SH-SY5Y (cell line): ENCODE results near the gene CEL.

Experiments used
- GATA2 ChIP-seq: IDR thresholded peaks from 2 replicates; pipeline ENCODE4 v1.6.1; 2011; ENCODE audit warnings: mild to moderate bottlenecking, low read depth, low read length
- GATA3 ChIP-seq: IDR thresholded peaks from 2 replicates; pipeline ENCODE4 v1.6.1; 2011; ENCODE audit warnings: low read depth, mild to moderate bottlenecking, low read length, moderate library complexity

GRCh38 chr9:133118179-133118520 lies 56.4 kb downstream of the CEL start:
- no peak for TF ChIP-seq GATA2
- no peak for TF ChIP-seq GATA3
